ENCODE measurements around the gene PLEKHH2.
"Not testable (repeated sequence)": the region's sequence is repeated elsewhere in the genome, so short reads cannot be mapped to it uniquely, and the experiment has no call there.

PLEKHH2 gene

DNA sequence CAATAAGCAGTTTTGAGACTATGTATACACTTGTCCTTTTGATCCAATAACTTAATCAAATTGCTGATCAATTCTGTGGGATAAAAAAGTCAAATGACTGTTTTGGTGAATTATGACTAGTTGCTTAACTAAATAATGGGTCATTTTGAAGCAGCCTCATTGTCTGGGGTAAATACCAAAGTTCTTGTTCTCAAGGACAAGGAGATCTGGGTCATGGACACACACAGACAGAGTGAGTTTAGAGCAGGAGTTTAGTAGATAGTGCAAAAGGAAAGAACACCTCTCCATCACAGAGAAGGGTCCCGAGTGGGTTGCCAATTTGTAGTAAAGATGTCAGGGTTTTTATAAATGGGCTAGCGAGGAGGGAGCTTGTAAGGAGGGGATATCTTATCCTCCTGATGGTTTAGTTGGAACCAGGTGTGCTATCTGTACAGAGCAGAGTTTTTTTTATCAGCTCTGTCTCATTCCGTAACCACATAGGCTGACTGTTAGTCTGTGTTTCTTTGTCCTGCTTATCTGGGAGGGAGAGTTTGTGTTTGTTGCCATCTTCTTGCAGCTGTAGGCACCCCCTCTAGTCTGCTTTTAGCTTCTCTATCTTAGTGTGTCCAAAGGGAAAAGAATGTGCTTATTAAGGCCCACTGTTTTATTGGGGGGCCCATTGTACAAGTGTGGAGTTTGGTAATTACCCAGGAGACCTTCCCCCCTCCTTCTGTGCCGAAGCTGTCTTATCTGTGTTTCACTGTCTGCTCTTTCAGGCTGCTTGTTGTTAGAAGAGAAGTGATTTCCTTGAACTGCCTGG is 87.9 kb downstream of the PLEKHH2 start:
- DNase-seq = no peak

DNA sequence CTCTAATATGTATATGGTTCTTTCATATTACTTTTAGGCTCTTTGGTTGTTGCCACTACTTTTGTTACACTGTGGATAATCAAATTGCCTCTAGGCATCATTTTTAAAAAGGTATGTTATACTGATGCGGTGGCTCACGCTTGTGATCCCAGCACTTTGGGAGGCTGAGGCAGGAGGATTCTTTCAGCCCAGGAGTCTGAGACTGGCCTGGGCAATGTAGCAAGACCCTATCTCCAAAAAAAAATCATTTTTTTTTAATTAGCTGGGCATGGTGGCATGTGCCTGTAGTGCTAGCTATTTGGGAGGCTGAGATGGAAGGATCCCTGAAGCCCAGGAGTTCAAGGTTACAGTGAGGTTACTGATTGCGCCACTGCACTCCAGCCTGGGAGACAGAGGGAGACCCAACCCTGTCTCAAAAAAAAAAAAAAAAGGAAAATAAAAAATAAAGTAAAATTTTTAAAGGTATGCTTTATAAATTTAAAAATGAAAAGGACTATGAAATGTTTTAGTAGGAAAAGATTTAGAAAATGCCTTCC is 88.7 kb downstream of the PLEKHH2 start:
- DNase-seq = no peak

DNA sequence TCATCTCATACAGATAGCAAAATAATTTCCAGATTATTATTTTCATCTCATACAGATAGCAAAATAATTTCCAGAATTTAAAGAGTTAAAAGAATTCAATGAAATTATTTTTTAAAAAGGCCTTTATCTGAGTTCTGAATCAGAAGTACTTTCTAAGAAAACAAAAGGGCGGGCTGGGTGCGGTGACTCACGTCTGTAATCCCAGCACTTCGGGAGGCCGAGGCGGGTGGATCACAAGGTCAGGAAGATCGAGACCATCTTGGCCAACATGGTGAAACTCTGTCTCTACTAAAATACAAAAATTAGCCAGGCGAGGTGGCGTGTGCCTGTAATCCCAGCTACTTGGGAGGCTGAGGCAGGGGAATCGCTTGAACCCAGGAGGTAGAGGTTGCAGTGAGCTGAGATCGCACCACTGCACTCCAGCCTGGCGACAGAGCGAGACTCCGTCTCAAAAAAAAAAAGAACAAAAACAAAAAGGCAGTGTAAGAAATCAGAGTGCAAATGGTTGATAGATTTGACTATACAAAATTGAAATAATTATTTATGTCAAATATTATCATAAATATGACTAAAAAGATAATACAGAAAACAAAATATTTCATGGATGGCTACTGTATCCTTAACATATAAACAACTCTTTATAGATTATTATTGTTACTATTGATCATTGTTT is 90.0 kb downstream of the PLEKHH2 start:
- not testable (repeated sequence) for DNase-seq

DNA sequence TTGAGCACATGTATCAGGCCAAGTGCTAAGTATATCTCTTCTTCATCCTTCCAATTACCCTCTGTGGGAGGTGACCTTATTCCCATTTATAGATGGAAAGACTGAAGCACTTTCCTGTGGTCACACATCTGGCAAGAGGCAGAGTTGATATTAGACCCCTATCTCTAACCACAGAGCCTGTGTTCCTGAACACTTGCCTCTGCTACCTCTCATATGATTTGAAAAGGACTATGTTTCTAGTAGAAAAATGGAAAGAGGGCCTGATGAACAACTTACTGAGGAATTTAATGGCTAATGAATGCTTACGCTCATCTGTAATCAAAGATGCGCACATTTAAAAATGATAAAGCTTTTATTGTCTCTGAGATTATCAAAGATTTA is 90.6 kb downstream of the PLEKHH2 start:
- DNase-seq = no peak

DNA sequence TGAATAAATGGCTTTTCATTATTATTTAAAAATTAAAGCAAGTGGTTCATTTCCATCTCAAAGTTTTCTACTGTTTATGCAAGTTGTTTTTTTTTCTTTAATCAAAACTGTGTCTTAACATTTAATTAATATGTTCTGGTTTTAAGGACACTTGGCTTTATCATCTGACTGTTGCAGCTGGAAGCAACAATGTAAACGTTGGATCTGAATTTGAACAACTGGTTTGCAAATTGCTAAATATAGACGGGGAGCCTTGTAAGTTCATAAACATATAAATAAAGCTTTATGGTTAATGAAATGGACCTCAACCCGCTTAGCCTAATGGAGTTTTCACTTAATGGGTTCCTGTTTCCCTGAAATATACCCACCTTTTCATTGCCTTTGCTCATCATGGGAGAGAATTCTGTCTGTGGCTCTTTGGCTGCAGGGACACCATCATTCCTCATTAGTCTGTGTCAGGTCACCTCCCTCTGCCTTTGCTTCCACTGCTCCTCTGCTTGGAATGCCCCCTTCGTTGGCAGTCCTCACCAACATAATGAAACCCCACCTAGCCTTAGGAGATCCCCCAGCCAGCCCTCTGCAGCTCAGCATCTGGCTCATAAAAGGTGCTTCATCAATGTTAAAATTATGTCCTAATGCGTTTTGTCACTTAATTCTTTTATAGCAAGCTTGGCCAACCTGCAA is 92.6 kb downstream of the PLEKHH2 start:
- DNase-seq = no peak

DNA sequence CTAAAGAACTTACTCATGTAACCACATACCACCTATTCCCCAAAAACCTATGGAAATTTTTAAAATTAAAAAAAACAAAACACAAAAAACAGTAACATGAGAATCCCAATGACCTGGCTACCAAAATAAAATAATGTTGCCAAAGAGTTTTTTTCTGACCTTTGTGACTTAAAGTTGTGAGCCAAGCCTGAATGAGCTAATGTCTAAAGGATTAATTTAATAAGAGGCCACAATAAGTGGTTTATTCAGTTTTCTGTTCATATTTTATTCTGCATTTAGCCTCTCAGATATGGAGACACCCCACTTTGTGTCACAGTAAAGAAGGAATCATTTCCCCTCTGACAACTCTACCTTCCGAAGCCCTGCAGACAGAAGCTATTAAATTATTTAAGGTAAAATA is 94.2 kb downstream of the PLEKHH2 start:
- no peak for DNase-seq

DNA sequence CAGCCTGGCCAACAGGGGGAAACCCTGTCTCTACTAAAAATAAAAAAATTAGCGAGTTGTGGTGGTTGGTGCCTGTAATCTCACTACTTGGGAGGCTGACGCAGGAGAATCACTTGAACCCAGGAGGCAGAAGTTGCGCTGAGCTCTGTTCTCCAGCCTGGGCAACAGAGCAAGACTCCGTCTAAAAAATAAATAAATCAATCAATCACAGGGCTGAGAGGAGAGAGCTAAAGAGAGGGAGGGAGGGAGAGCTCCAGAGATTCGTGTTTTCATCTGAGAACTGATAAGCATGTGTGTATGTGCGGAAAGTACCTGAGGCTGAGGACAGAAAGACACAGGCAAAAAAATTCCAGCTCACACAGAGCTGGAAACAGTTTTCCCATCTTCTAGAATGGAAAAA is 99.6 kb downstream of the PLEKHH2 start:
- DNase-seq = no peak

DNA sequence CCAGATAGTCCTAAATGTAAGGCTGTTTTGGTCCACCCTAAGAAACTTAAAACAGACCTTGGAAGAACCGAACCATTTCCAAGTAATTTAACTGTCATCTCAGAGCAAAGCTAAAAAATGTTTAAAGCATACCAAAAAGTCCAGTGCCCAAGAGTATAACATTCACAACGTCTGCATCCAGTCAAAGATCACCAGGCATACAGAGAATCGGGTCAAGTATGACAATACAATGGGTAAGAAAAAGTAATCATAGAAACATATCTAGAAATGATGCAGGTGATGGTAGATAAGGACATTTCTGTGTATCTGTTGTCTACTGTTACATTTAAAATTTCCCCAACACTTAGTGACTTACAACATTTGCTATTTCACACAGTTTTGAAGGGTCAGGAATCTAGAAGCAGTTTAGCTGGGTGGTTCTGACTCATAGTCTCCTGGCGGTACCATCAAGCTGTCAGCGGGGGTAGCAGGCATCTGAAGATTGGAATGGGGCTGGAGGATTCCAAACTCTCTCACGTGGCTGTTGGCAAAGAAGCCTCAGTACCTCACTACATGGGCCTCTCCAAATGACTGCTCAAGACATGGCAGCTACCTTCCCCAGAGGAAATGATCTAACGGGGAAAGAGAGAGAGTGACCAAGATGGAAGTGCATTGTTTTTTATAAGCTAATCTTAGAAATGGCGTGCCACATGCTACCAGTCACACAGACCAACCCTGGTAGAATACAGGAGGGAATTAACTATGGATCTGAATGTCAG is 100.2 kb downstream of the PLEKHH2 start:
- DNase-seq = no peak

DNA sequence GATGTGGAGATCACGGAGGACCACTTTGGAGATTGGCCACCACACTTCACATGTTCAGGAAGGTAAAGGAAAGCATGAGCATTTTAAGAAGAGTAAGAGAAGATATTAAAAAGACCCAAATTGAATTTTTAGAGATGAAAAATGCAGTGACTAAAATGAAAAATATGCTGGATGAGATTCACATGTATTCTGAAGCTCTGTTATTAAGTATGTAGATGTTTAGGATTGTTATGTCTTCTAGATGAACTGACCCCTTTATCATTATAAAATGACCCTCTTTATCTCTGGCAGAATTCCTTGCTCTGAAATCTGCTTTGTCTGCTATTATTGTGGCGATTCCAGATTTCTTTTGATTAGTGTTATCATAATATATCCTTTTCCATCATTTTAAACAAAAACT is 100.8 kb downstream of the PLEKHH2 start:
- DNase-seq = no peak

DNA sequence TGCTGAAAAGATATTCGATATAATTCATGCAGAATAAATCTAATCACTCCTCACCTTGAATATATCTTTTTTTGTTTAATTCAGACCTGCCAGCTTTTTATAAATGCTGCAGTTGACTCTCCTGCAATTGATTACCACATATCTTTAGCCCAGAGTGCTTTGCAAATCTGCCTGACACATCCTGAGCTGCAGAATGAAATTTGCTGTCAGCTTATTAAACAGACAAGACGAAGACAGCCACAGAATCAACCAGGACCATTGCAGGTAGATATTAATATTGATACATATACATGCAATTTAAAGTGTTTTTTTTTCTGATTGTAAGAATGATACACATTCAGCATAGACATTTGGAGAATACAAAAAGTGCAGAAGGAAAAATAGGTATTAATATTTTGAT is 101.2 kb downstream of the PLEKHH2 start:
- no peak for DNase-seq

DNA sequence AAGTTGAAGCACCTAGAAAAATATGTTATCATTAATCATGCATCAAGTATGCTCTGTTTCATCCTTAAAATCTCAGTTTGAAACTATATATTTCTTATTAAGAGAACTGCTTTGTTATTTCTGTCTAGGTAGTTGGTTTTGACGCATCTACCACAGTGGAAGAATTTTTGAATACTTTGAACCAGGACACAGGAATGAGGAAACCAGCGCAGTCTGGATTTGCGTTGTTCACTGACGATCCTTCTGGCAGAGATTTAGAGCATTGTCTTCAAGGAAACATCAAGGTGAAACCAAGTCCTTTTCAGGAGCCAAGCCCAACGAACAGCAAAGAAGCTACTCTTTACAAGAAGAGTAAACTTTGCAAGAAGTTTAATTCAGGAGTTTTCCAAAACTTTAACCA is 106.6 kb downstream of the PLEKHH2 start:
- no peak for DNase-seq

DNA sequence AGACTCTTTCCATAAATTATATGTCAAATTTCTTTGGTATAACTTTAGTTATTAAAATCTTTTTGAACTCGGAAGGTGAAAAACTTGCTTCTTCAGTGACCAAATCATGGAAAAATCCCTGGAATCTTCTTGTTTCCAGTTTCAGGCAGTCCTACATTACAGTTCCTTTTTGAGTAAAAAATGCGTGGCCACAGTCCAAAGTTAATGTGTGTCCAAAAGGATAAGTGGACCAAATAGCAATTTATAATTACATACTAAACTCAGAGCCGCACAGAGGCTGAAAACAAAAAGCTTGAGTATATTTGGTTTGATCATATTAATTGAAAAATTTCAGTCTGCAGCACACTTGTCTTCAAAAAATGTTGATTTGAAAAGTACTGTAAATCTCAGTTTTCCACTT is 108.4 kb downstream of the PLEKHH2 start:
- DNase-seq = no peak

DNA sequence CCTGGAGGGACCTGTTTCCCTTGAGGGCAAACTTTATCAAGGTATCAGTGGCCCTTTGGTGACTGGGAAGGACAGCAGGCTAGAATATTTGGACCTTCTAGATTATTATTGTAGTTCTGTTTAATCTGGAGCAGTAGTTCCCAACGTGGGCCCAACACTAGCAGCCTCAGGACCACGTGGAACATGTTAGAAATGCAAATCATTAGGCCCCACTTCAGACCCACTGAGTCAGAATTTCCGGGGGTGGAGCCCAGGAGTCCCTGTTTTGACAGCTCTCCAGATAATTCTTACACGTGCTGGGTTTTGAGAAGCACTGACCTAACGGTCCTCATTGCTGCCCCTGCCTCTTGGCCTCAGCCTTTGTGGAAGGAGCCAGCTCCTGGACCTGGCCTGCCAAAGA is 111.3 kb downstream of the PLEKHH2 start:
- DNase-seq = peak in 1 of 2 experiments; percentile 42

DNA sequence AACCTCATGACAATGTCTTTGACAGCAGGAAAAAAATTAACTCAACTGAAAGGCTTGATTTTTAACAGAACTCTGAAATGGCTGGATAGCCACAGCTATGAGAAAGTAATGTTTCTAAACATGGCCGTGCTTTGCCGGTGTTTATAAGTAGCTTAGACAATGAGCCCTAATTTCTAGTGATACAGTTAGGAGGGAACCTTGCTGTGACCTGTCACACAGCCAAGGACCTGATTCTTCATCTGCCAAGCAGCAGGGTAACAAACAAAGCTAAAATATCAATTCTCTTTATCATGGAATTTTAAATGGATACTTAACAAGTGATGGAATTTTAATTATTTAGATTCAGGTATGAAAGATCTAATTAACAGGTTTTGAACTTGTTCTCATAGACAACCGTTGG is 112.5 kb downstream of the PLEKHH2 start:
- no peak for DNase-seq

DNA sequence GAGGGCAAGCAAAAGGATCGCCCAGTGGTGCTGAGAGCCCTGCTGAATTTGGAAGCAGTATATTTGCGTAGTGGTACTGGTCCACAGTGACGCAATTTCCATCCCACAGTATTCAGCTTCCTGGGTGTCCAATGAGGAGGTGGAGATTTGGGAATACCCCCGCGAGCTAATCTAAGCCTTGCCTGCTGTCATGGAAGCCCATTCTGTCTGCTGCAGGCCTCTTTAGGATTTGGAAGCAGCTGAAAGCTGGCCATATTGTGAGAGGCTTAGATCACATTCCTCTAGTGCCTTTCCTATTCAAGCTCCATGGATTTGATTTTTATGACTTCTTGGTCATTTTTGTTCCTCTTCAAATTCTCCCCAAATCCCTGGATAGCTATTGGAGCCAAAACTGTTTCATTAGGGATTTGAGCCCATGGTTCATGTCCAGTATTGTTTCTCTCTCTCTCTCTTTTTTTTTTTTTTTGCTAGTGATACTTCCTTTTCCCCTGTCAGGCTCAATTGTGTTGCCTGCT is 114.5 kb downstream of the PLEKHH2 start:
- no peak for DNase-seq

DNA sequence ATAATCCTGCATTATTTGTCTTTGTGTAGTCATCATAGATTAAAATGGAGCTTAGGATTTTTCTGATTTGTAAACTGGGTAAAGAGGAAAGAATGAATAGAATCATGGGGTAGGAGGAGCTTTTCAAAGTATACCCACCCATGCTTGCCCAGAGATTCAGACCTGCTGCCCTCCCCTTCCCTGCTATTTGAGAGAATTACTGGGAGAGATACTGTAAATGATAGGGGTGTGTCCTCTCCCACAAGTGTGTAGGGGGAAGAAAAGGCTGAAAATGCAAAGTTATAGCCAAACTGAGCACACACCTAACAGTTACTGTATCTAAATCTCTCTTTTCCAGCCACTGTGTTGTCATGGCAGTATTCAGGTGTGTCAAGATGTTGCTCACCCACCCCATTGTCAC is 115.2 kb downstream of the PLEKHH2 start:
- no peak for DNase-seq

DNA sequence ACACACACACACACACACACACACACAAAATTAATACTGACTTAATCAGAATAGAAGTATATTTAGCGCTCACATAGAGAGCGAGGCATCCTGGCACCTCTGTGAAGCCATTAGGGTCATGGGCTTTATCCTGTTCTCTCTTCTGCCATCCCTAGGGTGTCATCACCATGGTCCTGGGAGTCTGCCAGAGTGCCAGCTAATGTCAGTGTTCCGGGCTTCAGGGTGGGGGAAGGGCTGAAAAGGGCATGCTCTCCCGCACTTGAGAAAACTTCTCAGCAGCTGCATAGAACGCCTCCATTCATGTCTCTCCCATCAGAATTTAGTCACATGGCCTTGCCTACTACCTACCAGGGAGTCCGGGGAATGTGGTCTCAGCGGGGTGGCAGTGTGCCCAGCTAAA is 117.1 kb downstream of the PLEKHH2 start:
- DNase-seq = no peak

DNA sequence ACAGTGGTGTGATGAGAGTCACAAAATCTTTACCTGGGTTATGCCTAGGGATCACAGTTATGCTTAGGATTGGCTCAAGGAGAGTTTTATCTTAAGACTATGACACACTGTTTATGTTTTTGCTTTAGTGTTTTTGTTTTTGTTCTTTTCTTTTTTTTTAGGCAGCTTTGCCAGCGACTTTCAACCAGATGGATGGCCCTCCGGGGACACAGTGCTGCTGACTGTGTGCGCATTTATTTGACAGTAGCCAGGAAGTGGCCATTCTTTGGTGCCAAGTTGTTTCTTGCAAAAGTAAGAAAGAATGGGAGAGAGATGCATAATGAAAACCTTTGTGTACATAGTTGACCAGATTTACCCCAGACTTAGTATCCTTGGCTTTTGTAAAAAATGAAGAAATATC is 121.7 kb downstream of the PLEKHH2 start:
- no peak for DNase-seq

DNA sequence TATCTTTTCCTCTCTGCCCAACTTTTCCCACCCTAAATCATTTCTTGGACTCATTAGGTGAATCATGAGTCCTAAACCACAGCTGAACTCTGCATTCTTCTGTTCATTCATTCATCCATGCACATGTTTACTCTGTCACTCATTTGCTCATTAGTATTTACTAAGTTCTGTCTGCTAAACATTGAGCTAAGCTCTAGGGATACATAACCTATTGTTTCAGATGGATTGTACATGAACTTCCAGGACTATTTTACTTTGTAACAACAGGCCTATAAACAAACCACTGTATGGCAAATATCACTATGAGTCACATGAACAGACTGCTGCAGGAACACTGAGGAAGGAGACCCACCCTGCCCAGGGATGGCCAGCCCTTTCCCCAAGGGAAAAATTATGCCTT is 122.1 kb downstream of the PLEKHH2 start:
- no peak for DNase-seq

DNA sequence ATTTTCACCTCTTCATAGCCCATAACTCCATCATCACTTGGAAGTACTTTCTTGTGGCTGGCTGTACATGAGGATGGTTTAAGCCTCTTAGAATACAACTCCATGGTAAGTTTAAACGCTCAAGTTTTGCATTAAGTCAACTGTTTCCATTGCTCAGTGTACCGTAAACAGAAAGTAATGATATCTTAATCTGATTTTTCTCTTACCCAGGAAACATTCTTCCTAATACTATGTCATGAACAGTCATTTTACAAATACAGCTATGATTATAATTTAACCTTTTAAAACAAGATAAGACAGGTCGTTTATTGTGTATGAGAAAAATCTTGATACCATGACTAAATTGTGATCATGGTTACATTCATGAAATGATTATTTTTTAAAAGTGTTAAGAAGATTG is 125.2 kb downstream of the PLEKHH2 start:
- DNase-seq = no peak

DNA sequence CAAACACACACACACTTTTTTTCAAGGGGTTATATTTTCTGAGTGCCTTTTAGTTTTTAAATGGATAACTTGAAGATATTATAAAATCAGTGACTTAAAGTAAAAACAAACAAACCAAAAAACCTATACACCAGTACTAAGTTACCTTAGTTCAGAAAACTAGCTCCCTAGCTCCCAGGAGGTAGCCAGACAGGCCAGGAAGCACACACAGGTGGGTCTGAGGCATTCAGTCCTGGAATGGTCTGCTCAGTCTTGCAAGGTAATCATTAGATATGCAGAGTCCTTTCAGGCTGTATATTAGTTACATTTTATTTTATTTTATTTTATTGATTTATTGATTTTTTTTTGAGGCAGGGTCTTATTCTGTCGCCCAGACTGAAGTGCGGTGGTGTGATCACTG is 126.0 kb downstream of the PLEKHH2 start:
- DNase-seq = no peak

DNA sequence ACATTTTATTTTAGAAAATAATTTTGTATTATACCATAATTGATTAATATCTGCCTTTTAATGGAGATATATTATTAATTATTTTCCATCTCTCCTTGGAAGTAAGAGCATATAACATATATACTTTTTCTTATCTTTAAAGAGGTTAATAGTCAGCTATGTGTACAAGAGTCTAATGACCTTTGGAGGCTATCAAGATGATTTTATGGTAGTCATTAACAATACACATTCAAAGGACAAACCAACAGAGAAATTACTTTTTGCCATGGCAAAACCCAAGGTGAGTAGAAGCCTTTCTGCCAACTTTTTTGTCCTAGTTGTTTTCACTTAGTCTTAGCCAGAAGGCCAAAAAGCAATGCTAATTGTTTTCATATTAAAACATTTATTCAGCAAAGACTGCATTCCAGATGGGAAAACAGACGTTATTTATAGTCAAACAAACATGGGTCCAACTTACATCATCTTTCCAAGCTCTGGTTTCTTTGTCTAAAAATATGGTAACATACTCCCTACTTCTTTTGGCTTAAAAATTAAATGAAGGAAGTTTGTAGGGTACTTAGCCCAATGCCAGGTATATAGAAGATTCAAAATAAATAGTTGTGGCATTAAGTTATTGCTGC is 127.1 kb downstream of the PLEKHH2 start:
- DNase-seq = no peak

Measured in activated T-cell treated with anti-CD3 and anti-CD28 coated beads, Interleukin-2, amount 50 U/mL, for 48 hours (primary cell).